Breast epithelium (tissue), 4 donors: ENCODE data around the gene ITGA8. TPM values are rescaled to one million over a fixed set of nuclear protein-coding genes. Genes with fewer than 3 reads are reported as not detected.
"Not testable (repeated sequence)": the region's sequence is repeated elsewhere in the genome, so short reads cannot be mapped to it uniquely, and the experiment has no call there.

Experiments used
- DNase-seq, 2 donors: peaks; one replicate each; pipeline ENCODE4 v3.0.0-alpha.2; 2019; ENCODE audit warnings: low spot score in 2 of 2
- H3K27ac ChIP-seq, 2 donors: fragments of 200-600 bp; sonication (generic) in 1 of 2; one replicate each; pipeline ENCODE4 v1.5.1; 2016 to 2019; ENCODE audit warnings: mild to moderate bottlenecking in 1 of 2
- H3K27me3 ChIP-seq, 2 donors: fragments of 200-600 bp; sonication (generic) in 1 of 2; one replicate each; pipeline versions ENCODE4 v1.5.1 to v1.6.0; 2017 to 2019; ENCODE audit warnings: control low read depth in 1 of 2, mild to moderate bottlenecking in 1 of 2
- H3K36me3 ChIP-seq: fragments of 200-600 bp; one replicate; pipeline ENCODE4 v1.5.1; 2019
- H3K4me1 ChIP-seq, 2 donors: fragments of 200-600 bp; sonication (generic); one replicate each; pipeline ENCODE4 v1.5.1; 2016 to 2019; ENCODE audit warnings: control low read depth in 1 of 2
- H3K4me3 ChIP-seq, 3 donors: fragments of 200-600 bp; sonication (generic); 1 replicate in 2 of 3; 2 replicates in 1 of 3; pipeline ENCODE4 v1.5.1; 2016 to 2019; ENCODE audit warnings: mild to moderate bottlenecking in 3 of 3, moderate library complexity in 2 of 3
- H3K9me3 ChIP-seq, 2 donors: fragments of 200-600 bp; sonication (generic) in 1 of 2; one replicate each; pipeline ENCODE4 v1.5.1; 2016 to 2019; ENCODE audit warnings: control low read depth in 1 of 2
- POLR2A ChIP-seq: fragments of 450-650 bp; IDR thresholded peaks from one replicate; pipeline ENCODE4 v1.6.1; 2016; ENCODE audit warnings: antibody characterized with exemption, mild to moderate bottlenecking, moderate library complexity
- POLR2AphosphoS5 ChIP-seq, 3 donors: sonication (generic); formaldehyde crosslinking; IDR thresholded peaks; one replicate each; pipeline ENCODE4 v1.6.1; 2017; ENCODE audit warnings: antibody characterized with exemption in 3 of 3
- intact Hi-C: fragments of 100-400 bp; cut with DNase I; formaldehyde crosslinking; loops from one replicate; pipeline ENCODE4 v1.15.1; 2023; ENCODE audit warnings: low total_unique reads
- total RNA-seq, 3 donors: library from RNA; depleted of rRNA; stranded (reverse); fragments of >200 nt; gene quantifications; one replicate each; pipeline ENCODE4 v1.1.0, GENCODE V29; 2016
- TF ChIP-seq, protein P1 (sequence below), 3 donors: fragments of 450-650 bp; IDR thresholded peaks; one replicate each; pipeline ENCODE4 v1.5.1; 2016 to 2017; ENCODE audit warnings: antibody characterized with exemption in 3 of 3, mild to moderate bottlenecking in 3 of 3, moderate library complexity in 3 of 3

Gene ITGA8
- total RNA-seq, 3 donors from 2014 or later = 2.0 to 2.9 (median 2.6) TPM

DNA sequence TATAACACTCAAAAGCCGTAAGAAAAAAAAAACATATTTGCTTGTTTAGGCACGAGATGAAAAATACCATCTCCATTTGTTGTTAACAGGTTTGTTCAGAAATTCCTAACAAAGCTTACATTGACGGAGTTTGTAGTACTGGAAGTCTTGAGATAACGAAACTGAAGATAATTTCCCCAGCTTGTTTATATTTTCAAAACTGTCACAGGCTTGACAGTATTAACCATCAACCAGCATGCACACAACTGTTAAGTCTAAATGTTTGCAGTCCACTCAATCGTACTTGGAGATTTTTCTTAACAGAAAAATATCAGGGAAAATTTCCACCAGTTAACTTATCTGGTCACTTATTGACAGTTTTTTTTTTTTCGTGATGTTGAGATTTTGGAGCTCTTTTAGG is 68.5 kb downstream of the ITGA8 start:
- intact Hi-C loops = no loop called here
- Histone ChIP-seq H3K27ac (no peak overlapping the region), H3K36me3 (no peaks in the 10 kb centered on the region), H3K4me1 (no peaks in the 10 kb centered on the region), H3K9me3 (no peaks in the 10 kb centered on the region), H3K27me3 (no peaks in the 10 kb centered on the region), H3K4me3 (no peak overlapping the region)
- TF ChIP-seq, protein P1, sequence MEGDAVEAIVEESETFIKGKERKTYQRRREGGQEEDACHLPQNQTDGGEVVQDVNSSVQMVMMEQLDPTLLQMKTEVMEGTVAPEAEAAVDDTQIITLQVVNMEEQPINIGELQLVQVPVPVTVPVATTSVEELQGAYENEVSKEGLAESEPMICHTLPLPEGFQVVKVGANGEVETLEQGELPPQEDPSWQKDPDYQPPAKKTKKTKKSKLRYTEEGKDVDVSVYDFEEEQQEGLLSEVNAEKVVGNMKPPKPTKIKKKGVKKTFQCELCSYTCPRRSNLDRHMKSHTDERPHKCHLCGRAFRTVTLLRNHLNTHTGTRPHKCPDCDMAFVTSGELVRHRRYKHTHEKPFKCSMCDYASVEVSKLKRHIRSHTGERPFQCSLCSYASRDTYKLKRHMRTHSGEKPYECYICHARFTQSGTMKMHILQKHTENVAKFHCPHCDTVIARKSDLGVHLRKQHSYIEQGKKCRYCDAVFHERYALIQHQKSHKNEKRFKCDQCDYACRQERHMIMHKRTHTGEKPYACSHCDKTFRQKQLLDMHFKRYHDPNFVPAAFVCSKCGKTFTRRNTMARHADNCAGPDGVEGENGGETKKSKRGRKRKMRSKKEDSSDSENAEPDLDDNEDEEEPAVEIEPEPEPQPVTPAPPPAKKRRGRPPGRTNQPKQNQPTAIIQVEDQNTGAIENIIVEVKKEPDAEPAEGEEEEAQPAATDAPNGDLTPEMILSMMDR (IDR thresholded peaks at IDR 0.05) = no peak
- TF ChIP-seq POLR2AphosphoS5 (IDR thresholded peaks at IDR 0.05) (no peak), POLR2A (no peak)
- no peak for DNase-seq

DNA sequence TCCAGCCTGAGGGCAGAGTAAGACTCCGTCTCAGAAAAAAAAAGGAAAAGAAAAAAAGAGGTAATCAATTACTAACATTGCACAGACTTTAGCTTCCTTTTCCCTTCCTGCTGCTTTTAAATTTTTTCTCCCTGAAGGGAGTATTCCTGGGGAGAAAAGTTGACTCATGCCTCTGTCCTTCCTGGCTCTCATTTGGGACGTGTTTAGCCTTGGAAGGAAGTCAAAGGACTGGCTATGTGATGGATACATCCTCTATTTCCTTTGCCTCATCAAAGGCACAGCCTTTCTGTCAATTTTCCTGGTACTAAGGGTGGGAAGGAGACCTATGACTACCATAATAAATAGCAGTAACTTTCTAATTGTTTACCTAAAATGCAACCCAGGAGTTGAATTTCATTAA is 77.6 kb downstream of the ITGA8 start:
- no peak for DNase-seq
- TF ChIP-seq, protein P1 (IDR thresholded peaks at IDR 0.05) = no peak
- intact Hi-C loops = no loop called here
- Histone ChIP-seq H3K27me3 (no peaks in the 10 kb centered on the region), H3K4me1 (no peaks in the 10 kb centered on the region), H3K36me3 (no peaks in the 10 kb centered on the region), H3K27ac (no peak overlapping the region), H3K4me3 (no peak overlapping the region), H3K9me3 (no peaks in the 10 kb centered on the region)

DNA sequence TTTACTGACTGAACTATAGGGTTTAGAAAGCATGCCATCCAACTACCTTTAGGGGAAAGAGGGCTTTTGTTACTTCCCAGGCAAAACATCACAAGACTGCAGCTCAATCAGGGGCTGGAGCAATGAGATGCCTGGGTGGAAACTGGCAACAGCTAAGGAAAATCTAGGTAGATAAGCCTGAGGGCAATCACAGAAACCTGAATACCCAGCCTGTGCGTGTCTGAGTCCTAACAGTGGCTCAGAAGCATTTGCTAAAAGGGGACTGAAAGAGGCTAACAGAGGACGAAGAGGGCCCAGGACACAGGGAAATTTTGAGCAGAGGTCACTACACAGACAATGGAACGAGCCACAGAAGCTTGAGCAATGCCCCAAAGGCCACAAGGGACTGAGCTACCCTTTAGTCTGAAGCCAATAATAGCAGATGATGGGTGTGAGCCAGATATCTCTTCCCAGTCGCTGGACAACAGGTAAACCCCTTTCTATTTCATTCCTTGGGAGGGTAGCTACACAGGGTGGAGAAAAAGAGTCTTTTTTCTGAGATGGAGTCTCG is 79.1 kb downstream of the ITGA8 start:
- no peak overlapping the region for H3K27ac ChIP-seq
- no peaks in the 10 kb centered on the region for H3K9me3 ChIP-seq
- intact Hi-C loops = no loop called here
- H3K4me3 ChIP-seq = no peak overlapping the region
- H3K36me3 ChIP-seq = no peaks in the 10 kb centered on the region
- no peak for TF ChIP-seq POLR2A
- TF ChIP-seq POLR2AphosphoS5 (IDR thresholded peaks at IDR 0.05) = no peak
- TF ChIP-seq, protein P1 (IDR thresholded peaks at IDR 0.05) = no peak
- no peaks in the 10 kb centered on the region for H3K4me1 ChIP-seq
- H3K27me3 ChIP-seq = no peaks in the 10 kb centered on the region
- DNase-seq = no peak

DNA sequence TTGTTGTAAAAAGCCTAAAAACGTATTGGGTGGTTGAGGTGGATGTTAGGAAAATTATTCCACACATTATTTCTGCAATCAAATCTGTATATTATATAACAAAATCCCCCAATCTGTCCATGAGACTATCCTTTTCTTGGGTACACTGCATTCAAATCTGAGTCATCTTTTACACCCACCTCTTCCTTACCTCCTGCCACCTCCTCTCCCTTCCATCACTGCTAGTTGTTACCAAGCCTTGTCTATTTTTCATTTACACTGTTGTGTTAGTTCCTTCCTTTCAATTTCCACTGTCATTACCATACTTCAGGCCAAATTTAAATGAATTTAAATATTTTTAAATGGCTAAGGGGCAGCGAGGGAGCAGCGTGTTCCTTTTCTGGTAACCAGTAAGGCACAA is 83.3 kb downstream of the ITGA8 start:
- Histone ChIP-seq H3K4me3 (no peak overlapping the region), H3K4me1 (no peaks in the 10 kb centered on the region), H3K9me3 (no peaks in the 10 kb centered on the region), H3K27ac (no peak overlapping the region), H3K36me3 (no peaks in the 10 kb centered on the region), H3K27me3 (no peaks in the 10 kb centered on the region)
- no peak for DNase-seq
- TF ChIP-seq, protein P1 (IDR thresholded peaks at IDR 0.05) = no peak
- TF ChIP-seq POLR2AphosphoS5 (IDR thresholded peaks at IDR 0.05) (no peak), POLR2A (no peak)
- intact Hi-C loops = no loop called here

DNA sequence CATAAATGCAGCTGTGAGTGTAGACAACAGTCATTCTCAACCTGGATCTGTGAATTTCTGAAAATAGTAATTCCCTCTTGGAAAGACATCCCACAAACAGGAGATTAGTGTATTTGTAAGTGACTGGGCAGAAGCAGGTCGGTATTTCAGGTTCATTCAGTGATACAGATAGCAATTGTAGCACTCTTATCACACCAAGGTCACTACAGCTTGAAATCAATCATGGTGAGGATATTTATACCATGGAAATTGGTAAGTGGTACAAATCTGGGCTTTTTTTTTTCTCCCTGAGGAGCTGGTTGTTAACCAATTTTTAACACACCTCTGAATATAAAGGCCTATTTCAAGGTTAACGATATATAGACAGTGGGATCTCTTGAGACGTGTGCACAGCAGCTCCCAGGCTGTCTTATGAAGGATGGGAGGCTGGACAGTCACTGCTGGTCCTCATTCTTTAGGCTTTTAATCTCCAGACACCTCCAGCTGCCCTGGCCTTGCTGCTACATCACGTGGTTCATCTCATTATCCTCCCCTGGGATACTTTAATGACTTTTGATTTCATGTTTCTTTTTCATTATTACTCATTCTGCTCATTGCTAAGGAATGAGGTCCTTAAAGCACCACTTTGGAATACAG is 87.1 kb downstream of the ITGA8 start:
- H3K4me3 ChIP-seq = no peak overlapping the region
- no peak for DNase-seq
- H3K27ac ChIP-seq = no peak overlapping the region
- no peaks in the 10 kb centered on the region for H3K36me3 ChIP-seq
- intact Hi-C loops = no loop called here
- TF ChIP-seq, protein P1 (IDR thresholded peaks at IDR 0.05) = no peak
- TF ChIP-seq POLR2AphosphoS5 (IDR thresholded peaks at IDR 0.05) = no peak
- no peak for TF ChIP-seq POLR2A
- H3K4me1 ChIP-seq = no peaks in the 10 kb centered on the region
- no peaks in the 10 kb centered on the region for H3K27me3 ChIP-seq
- no peaks in the 10 kb centered on the region for H3K9me3 ChIP-seq

DNA sequence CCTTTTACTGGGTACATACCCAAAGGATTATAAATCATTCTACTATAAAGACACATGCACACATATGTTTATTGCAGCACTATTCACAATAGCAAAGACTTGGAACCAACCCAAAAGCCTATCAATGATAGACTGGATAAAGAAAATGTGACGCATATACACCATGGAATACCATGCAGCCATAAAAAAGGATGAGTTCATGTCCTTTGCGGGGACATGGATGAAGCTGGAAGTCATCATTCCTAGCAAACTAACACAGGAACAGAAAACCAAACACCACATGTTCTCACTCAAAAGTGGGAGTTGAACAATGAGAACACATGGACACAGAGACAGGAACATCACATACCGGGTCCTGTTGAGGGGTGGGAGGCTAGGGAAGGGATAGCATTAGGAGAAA is 88.5 kb downstream of the ITGA8 start:
- H3K4me3 ChIP-seq, intact Hi-C loops, H3K36me3 ChIP-seq, H3K9me3 ChIP-seq, H3K27me3 ChIP-seq, H3K4me1 ChIP-seq, H3K27ac ChIP-seq, DNase-seq: not testable (repeated sequence)
